ENCODE results near the gene BRI3.

The BRI3 gene

DNA sequence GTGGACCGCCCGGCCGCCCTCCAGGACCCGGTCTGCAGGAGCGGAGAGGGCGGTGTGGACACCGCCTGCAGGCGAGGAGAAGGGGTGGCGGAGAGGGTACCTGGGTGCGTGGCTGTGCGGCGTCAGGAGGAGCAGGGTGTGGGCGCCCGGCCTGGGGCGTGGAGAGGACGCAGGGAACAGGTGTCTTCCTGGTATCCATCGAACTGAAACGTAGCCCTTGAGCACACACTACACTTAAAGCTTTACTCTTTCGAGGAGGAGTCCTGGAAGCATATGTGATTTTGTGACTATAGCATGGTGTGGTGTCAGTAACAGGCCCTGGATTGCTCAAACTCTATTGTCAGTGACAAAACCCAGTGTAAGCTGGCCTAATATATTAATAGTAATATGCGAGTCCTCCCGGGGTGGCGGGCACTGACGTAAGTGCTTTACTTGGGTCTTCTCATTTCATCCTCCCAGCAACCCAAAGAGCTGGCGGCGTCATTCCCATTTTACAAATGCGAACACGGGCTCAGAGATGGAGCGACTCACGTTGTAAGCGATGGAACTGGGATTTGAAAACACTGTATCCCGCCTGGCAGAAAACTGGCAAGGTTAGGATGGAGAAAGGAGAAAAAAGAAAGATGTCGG, 28.9 kb upstream of the BRI3 start:
- DNase-seq (ENCODE audit: low read depth) = no peak

DNA sequence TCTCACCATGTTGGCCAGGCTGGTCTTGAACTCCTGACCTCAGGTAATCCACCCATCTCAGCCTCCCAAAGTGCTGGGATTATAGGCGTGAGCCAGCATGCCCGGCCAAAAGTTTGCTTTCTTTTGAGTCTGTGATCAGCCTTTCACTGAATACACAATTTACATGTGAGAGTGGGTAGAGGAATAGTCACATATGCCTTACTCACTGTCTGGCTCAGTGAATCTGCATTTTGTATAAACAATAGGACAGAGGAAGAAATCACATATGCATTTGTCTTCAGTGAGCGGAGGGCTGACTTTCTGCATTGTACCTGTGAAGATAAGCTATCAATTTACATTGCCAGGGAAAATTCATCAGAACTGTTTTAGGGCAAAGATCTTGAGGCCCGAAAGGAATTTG, 27.0 kb upstream of the BRI3 start:
- DNase-seq (ENCODE audit: low read depth) = no peak

DNA sequence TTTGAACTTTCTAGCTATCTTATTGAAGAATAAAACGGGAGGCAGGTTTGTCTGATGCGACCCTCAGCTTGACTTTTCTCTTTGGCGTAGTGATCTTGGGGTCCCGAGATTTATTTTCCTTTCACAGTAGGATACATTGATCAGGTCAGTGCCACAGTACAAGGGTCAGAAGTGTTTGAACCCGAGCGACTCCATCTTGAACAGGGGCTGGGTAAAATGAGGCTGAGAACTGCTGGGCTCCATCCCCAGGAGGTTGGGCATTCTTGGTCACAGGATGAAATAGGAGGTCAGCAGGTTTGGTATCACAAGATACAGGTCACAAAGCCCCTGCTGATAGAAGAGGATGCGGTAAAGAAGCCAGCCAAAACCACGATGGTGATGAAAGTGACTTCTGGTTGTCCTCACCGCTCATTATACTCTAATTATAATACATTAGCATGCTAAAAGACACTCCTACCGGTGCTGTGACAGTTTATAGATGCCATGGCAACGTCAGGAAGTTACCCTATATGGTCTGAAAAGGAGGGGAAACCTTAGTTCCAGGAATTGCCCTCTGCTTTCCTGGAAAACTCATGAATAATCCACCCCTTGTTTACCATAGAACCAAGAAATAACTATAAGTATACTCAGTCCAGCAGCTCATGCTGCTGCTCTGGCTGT, 26.4 kb upstream of the BRI3 start:
- no peak for DNase-seq (ENCODE audit: low read depth)

DNA sequence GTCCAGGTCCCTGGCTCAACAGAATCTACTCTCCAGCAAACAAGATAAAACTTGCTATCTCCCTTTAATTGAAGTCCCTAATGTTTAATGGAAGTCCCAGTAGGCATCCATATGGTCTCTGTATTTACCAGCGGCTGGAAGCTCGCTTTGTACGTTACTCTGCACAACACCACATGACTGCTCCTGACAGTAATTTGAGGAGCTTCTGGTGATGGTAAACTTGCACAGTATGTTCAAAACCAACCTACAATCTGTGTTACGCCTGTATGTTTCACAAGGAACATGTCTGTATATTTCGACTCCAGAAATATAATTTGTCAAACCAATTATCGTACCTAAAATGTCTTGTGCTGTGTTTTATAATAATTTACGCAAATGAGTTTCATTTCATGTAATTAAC, 25.1 kb upstream of the BRI3 start:
- DNase-seq (ENCODE audit: low read depth) = no peak

DNA sequence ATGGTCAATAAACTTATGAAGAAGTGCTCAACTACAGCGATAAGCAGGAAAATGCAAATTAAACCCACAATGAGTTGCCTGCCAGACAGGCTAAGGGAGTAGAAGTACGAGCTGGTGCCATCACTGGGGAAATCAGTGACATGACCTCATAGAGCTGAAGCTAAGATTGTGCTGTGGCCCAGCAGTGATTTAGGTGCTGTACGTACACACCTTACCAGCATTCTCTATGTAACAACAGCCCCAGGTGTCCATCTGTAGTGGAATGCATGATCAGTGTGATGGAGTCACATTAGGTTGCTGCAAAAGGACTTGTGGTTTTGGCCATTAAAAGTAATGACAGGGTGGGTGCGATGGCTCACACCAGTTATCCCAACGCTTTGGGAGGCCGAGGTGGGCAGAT, 23.8 kb upstream of the BRI3 start:
- no peak for DNase-seq (ENCODE audit: low read depth)

DNA sequence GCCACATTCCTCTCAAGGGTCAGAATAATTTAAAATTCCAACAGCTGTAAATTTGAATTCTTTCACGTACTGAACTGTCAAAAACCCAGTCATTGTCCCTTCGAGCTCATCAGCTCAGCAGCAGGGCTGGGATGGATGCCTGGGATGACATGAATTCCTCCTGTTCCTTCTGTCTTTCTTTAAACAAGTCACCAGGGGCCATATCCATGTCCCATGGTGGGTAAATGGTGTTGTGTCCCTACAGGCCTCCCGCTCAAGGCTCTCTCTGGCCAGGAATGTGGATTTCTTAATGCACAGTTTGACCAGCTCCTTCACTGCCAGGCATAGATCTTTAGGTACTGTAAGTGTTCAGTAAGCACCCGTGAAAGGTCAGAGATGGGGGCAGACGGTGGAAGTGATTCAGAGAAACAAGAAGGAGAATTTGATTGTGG, 15.6 kb upstream of the BRI3 start:
- DNase-seq (ENCODE audit: low read depth) = no peak

DNA sequence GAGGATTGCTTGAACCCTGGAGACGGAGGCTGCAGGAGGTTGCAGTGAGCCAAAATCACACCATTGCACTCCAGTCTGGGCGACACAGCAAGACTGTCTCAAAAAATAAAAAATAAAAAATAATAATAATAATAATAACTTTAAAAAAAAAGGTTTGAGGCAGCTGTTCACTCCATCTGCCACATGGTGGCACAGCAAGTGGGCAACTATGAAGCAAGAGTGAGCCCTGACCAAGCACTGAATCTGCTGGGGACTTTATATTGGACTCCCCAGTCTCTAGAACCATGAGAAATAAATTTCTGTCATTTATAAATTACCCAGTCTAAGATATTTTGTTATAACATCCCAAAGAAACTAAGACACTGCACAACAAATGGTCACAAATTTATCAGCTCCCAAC, 14.6 kb upstream of the BRI3 start:
- DNase-seq (ENCODE audit: low read depth) = no peak

DNA sequence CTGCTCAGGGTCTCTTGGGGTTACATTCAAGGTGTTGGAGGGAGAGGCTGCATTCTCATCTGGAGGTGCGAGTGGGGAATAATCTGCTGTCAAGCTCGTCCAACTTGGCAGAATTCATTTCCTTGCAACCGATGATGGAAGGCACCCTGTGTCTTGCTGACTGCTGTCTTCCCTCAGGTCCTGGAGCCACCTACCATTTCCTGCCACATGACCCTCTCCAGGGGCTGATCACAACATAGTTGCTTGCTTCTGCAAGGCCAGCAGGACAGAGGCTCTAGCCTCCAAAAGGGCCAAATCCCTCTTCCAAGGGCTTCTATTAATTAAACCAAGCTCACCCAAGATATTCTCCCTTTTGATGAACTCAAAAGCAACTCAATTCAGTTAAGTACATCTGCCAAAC, 14.2 kb upstream of the BRI3 start:
- no peak for DNase-seq (ENCODE audit: low read depth)

DNA sequence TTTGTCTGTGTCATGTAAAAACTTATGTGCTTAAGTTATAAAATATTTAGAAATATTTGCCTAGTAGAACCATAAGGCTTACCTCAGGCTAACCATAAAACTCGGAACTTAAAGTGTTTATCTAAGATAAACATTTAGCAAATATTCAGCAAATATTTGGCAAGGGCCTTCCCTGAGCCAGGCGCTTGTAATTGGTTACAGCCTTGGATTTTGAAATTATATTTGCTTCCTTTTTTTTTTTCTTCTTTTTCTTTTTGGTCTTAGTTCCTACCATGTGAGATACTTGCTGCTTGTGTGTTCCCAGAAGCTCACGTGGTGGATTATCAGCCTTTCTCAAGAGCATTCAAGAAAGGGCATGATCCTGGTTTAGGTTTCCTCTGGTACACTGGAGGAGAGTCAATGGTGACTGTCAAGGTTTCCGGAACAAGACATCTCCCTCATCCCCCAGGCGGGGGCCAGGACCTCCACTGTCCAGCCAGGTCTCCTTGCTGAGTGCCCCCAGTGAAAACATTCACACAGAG, 5.2 kb upstream of the BRI3 start:
- DNase-seq (ENCODE audit: low read depth) = no peak

DNA sequence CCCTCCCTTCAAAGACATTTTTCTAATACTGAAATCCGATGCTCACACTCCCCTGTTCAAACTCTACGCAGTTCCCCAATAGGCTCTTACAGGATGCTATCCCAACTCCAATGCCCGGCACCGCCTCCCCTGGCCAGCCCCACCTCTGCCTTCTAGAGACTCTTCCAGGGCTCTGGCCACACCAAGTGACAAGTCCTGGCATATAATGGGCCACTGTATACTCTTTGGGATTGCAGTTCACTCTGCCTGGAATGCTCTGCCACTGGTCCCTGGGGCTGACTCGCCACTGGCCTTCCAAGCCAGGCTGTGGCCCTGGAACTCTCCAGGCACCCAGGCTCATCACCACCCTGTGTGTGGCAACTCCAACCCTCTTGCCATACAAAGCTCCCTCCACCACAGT, 3.1 kb upstream of the BRI3 start:
- no peak for DNase-seq (ENCODE audit: low read depth)

DNA sequence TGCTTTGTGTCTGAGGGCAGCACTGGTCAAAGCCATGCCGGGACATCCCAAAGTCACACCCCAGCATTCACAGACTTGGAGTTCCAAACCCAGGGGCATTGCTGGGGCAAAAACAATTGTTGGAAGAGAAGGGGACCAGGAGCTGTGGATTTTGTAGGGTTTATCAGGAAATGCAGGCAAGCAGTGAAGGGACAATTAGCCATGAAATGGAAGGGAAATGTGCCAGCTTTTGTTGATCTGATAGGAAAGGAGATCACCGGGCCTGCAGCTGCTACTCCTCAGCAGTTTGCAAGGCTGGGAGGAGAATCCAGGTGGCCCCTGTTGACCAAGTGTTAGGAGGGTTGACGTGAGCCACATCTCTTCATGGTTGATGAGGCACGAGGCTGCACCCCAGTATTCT, 2.5 kb upstream of the BRI3 start:
- no peak for DNase-seq (ENCODE audit: low read depth)

DNA sequence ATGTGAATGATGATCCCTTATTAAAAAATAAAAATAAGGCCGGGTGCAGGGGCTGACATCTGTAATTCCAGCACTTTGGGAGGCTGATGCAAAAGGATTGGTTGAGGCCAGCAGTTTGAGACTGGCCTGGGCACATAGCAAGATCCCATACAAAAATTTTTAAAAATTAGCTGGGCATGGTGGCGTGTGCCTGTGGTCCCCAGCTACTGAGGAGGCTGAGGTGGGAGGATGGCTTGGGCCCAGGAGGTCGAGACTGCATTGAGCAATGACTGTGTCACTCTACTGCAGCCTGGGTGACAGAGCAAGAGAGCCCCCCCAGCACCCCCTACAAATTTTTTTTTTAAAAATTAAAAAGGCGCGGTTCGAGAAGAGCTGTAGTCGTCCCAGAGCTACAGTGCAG, 1.2 kb upstream of the BRI3 start:
- no peak for DNase-seq (ENCODE audit: low read depth)

DNA sequence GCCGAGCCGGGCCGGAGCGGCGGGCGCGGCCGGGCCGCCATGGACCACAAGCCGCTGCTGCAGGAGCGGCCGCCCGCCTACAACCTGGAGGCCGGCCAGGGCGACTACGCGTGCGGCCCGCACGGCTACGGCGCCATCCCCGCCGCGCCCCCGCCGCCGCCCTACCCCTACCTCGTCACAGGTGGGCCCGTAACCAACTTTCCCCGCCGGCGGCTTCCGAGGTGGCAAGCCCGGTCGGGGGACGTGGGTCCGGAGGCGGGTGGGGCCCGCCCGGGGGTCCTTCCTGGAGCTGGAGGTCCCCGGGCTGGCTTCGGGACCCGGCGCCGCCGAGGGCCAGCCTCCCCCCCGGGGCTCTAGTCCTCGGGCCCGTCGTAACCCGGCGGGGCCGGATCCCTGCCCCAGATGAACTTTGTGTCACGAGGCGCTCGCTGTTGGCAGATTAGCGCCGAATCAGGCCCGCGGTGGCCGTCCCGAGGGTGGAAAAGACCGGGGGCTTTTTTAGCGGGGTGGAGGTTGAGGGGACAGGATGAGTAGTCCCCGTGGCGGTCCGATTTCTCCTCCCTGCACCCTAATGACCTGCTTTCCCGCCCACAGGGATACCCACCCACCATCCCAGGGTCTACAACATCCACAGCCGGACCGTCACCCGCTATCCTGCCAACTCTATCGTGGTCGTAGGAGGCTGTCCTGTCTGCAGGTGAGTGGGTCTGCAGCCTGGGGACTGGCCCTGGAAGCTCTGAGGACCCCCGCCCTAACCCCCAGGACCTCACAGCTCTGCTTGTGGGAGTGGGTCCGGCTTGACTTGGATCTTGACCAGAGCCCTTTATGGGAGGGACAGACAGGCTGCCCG, 496 bp downstream of the BRI3 start:
- no peak for DNase-seq (ENCODE audit: low read depth)

DNA sequence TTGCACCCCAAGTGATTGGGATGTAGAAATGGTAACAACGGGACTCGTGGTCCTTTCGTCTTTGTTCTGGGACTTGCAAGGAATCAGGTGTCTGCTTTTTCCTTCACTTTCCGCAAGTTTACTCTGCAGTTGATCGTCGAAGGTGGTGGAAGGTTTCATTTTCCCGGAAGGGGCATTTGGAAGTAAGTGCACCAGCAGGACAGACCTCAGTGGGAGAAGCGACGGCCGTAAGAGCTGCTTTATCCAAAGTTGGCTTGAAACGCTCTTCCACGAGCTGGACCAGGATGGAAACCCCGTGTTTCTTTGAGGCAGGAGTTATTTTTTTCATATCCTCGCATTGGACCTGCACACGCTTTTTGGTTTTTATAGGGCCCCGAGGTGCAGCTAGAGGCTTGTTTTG, 1.2 kb downstream of the BRI3 start:
- DNase-seq (ENCODE audit: low read depth) = no peak

DNA sequence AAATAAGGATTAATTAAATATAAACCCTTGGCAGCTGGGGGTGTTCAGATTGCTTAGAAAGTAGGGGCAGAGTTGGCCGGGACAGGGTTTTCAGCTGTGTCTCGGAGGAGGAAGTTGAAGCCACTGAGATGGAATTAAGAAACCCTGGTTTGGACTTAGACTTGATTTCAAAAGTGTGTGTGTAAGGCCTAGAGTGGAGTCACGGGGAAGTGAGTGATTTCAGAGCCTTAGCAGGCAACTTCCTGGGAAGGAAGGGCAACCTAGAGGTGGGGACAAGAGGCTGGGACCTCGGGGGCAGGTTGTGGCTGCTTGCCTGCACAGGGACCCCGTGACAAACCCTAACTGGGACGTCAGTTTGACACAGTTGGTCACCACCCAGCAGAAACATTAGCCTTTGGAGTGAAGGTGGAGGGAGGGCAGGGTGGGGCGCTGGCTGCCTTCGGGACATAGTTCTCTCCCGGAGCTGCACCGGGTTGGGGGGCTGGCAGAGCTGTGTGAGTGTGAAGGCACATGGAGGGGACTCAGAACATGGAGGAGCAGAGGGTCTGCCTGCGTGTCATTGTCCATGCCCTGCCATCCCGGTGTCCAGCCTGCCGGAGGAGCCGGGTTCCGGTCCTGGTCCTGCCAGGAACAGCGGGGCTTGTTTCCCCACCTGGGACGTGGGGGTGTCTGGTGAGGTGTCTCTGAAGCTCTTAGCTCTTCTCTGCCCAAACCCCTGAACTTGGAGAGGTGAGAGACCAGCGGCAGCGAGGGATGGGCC, 1.8 kb downstream of the BRI3 start:
- DNase-seq (ENCODE audit: low read depth) = no peak

DNA sequence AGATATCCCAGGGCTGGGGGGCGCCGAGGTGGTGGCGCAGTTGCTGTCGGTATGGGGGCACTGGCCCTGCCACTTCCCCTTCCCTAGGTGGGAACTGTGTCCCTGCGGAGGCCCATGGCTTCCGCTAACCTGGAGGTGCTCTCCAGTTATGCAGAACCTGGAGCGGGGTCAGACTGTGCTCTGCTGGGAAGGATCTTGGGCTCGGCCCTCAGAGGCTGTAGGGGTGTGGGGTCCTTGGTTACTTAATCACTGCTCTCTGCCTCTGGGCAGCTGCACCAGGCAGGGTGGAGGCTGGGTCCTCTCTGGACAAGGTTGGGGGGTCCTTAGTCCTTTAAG, 2.4 kb downstream of the BRI3 start:
- no peak for DNase-seq (ENCODE audit: low read depth)

DNA sequence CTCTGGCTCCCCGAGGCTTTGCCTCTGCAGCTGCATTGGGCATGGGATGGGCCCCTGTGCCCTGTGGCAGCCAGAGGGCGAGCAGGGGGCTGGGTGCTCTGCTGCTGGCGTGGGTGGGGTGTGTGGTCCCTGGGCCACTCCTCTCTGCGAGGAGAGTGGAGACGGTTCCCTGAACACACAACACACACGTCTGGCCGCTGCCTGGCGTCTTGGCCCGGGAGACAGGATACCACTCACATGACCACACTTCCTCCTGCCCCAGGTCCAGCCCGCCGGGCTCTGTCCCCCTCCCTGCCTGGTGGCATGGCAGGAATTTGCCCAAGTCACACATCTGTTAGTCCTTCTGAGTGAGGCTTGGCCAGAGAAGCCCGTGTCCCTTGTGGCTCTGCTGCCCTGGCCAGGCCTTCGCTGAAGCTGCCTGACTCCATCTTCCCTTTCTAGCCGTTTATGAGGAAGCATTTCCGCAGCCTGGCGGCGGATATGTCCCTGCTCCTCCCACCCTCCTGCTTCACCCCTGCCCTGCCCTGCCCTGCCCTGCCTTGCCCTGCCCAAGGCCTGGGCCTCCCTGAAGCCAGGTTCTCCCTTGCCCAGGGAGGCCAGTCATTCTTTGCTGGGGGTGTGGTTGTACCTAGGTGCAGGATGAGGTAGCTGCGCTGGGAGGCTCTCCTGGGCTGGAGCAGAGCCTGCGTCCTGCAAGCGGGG, 3.0 kb downstream of the BRI3 start:
- no peak for DNase-seq (ENCODE audit: low read depth)

DNA sequence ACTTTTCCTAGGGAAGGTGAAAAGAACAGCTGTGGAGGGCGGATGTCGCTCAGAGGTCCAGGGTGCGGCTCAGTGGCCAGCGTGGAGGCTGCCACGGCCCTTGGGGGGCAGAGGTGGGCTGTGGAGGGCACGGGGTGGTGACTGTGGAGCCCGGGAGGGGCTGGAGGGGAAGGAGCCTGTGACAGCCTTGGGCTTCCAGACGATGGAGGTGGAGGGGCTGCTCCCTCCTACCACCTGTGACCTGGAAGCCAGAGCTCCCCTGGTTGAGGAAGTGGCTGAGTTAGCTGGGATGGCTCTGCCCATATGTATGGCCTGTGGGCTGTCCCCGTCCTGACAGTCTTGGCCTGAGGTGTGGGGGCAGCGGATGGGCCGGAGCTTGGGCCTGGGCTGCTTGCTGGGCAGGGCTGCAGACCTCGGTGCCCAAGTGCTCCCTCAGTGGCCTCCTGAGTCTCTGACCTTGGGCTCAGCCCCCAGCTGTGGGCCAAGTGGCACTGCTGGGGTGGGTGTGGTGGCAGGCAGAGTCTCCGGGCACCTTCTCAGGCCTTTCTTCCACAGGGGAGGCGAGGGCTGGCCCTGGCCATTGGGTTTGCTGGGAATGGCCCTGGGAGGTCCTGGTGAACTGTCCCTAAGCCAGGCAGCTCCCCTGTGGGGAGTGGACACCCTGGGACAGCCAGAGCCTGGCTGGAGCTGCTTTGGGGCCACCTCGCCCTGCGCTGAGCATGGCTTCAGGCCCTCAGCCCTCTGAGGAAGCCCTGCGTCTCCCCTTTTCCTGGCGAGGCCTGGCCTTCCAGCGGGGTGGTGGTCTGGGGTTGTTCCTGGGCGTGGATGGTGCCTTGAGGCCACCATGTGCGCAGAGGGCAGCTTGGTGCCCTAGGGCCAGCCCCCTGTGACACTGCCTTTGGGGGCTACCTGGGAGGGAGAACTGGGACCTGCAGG, 3.9 kb downstream of the BRI3 start:
- DNase-seq (ENCODE audit: low read depth) = no peak

DNA sequence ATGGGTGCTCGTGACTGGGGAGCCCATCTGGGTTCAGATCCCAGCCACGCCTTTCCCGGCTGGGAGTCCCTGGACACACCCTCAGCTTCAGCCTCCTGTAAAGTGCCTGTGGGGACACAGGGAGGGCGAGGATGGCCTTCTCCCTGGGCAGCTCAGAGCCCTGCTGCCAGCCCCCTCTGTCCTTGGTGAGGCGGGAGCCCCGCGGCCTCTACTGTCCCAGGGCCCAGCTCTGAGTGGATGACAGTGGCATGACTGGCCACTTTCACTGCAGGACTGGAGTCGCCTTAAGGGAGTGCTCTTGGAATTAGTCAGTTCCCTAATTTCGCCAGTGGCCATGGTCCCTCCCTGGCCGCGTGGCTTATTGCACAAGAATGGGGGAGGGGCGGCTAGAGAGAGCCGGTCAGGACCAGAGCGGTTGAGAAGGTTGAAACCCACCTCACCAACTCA, 4.6 kb downstream of the BRI3 start:
- DNase-seq (ENCODE audit: low read depth) = no peak

DNA sequence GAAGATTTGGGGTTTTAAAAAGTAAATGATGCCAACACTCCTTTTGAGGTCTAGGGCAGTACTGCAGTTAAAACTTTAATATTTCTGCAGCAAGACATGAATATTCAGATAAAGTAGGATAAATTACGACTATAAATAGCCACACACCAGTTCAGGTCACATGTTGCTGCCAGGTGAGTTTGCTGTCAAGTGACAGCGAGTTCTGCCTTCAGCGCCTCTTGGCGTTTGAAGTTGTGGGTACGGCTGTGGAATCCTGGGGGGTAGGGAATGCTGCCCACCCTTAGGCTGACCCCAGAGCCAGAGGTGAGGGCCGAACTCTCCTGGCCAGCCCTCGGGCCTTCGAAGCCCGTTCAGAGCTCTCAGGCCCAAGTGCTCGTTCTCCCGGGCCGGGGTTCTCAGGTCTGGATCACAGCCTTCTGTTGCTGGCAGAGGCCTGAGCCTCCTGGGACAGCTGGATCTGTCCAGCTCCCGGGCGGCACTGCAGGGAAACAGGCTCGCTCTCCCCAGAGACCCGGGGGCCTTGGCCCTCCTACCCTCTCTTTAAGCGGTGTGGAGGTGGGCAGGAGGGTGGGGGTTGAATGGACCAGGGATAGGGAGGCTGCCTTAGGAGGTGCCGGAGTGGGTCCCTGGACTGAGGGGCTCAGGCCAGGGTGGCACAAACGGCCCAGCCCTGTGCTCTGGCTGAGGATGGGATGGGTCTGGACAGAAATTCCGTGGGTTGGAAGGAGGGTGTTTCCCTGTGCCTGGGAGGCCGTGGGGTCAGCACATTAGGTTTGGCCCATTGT, 5.4 kb downstream of the BRI3 start:
- DNase-seq (ENCODE audit: low read depth) = no peak

Data from stimulated activated CD8-positive, alpha-beta memory T cell treated with anti-CD3 and anti-CD28 coated beads, Interleukin-7, amount 100 ng/mL, for 24 hours (primary cell).